ENCODE results near the gene FOXP1.

- TF ChIP-seq CTCF (IDR thresholded peaks at IDR 0.05) (no peak), EZH2 (IDR thresholded peaks at IDR 0.05) (no peak)
Observed at GRCh38 chr3:71083726-71084131, 499.8 kb downstream of the FOXP1 start.

Measured in neural progenitor cell (in vitro differentiated cells).